IMR-90 (cell line): ENCODE measurements around the gene C10orf71. TPM values are rescaled to one million over a fixed set of nuclear protein-coding genes. Genes with fewer than 3 reads are reported as not detected.

Experiments
- ATAC-seq: fragments of 200-7000 bp; cut with Tn5 transposase; 2 replicates; pipeline ENCODE4 v1.9.1; 2020; ENCODE audit warnings: low read depth, mild to moderate bottlenecking, moderate library complexity
- BruUV-seq: library from RNA; stranded (reverse); fragments of 400-500 nt; replicated peaks from 2 replicates; lab custom pipeline; 2021; lab: Mats Ljungman, UMichigan
- CTCF ChIA-PET: fragments of 300-600 bp; formaldehyde crosslinking; extraction: SDS; loops from one replicate; lab custom pipeline; 2021; ENCODE audit warnings: antibody characterized with exemption; lab: Yijun Ruan, JAX
- POLR2A ChIA-PET: fragments of 300-600 bp; sonication (Branson Sonifier 250); formaldehyde crosslinking; loops from one replicate; lab custom pipeline; 2022; ENCODE audit warnings: antibody characterized with exemption; ENCODE audit not compliant: unreplicated experiment; lab: Charles Lee
- DNase-seq: peaks from one replicate; pipeline ENCODE4 v3.0.0; 2013
- H2AFZ ChIP-seq: replicated peaks from 2 replicates; pipeline ENCODE3; 2013; ENCODE audit warnings: low read length, mild to moderate bottlenecking; ENCODE audit not compliant: poor library complexity
- H2AK5ac ChIP-seq: 2 replicates; pipeline ENCODE4 v1.6.1; 2013; ENCODE audit warnings: low read depth, low read length, inconsistent platforms
- H2AK9ac ChIP-seq: replicated peaks from 2 replicates; pipeline ENCODE3; 2013; ENCODE audit warnings: mild to moderate bottlenecking, low read depth, low read length, moderate library complexity; ENCODE audit not compliant: poor library complexity
- H2BK120ac ChIP-seq: 2 replicates; pipeline ENCODE4 v1.6.1; 2013; ENCODE audit warnings: low read depth, low read length, inconsistent platforms
- H2BK15ac ChIP-seq: 3 replicates; pipeline ENCODE4 v1.6.1; 2013; ENCODE audit warnings: low read depth, low read length, inconsistent platforms
- H2BK20ac ChIP-seq: 2 replicates; pipeline ENCODE4 v1.6.1; 2013; ENCODE audit warnings: low read depth, mild to moderate bottlenecking, inconsistent platforms, low read length, moderate library complexity
- H2BK5ac ChIP-seq: 2 replicates; pipeline ENCODE4 v1.6.1; 2013; ENCODE audit warnings: mild to moderate bottlenecking, low read depth, low read length, inconsistent platforms; ENCODE audit not compliant: poor library complexity, severe bottlenecking
- H3K14ac ChIP-seq: replicated peaks from 2 replicates; pipeline ENCODE4 v1.6.1; 2013; ENCODE audit warnings: low read depth, low read length, inconsistent platforms
- H3K18ac ChIP-seq: 2 replicates; pipeline ENCODE4 v1.6.1; 2013; ENCODE audit warnings: low read depth, low read length, control low read depth
- H3K23ac ChIP-seq: 2 replicates; pipeline ENCODE4 v1.6.1; 2013; ENCODE audit warnings: low read depth, low read length, inconsistent platforms
- H3K27ac ChIP-seq: 2 replicates; pipeline ENCODE4 v1.5.1; 2013; ENCODE audit warnings: mild to moderate bottlenecking, control low read depth, low read length; ENCODE audit not compliant: insufficient read depth
- H3K27me3 ChIP-seq: 2 replicates; pipeline ENCODE4 v1.6.1; 2013; ENCODE audit warnings: low read length; ENCODE audit not compliant: control insufficient read depth, insufficient read depth
- H3K36me3 ChIP-seq: 2 replicates; pipeline ENCODE4 v1.6.1; 2013; ENCODE audit warnings: low read length, mixed read lengths; ENCODE audit not compliant: control insufficient read depth, insufficient read depth
- H3K4ac ChIP-seq: 2 replicates; pipeline ENCODE4 v1.6.1; 2013; ENCODE audit warnings: low read depth, low read length, inconsistent platforms
- H3K4me1 ChIP-seq: 2 replicates; pipeline ENCODE4 v1.6.1; 2013; ENCODE audit warnings: low read length, mixed read lengths; ENCODE audit not compliant: control insufficient read depth, insufficient read depth
- H3K4me2 ChIP-seq: 2 replicates; pipeline ENCODE4 v1.6.1; 2013; ENCODE audit warnings: low read depth, mild to moderate bottlenecking, control low read depth, low read length, moderate library complexity
- H3K4me3 ChIP-seq: 2 replicates; pipeline ENCODE4 v1.5.1; 2013; ENCODE audit warnings: low read depth, mild to moderate bottlenecking, control low read depth, low read length, moderate library complexity; ENCODE audit not compliant: insufficient read depth
- H3K56ac ChIP-seq: 2 replicates; pipeline ENCODE4 v1.6.1; 2013; ENCODE audit warnings: low read length, inconsistent platforms; ENCODE audit not compliant: insufficient read depth; ENCODE audit errors: extremely low read depth
- H3K79me1 ChIP-seq, 2 experiments: 2 replicates each; pipeline ENCODE4 v1.6.1; 2013; ENCODE audit warnings: low read length in 2 of 2, inconsistent platforms in 1 of 2, low read depth in 1 of 2
- H3K9ac ChIP-seq: 2 replicates; pipeline ENCODE4 v1.6.1; 2013; ENCODE audit warnings: low read depth, low read length, control low read depth
- H3K9me1 ChIP-seq: 2 replicates; pipeline ENCODE4 v1.6.1; 2013; ENCODE audit warnings: low read length, inconsistent platforms; ENCODE audit not compliant: insufficient read depth
- H3K9me3 ChIP-seq: 2 replicates; pipeline ENCODE4 v1.6.1; 2013; ENCODE audit warnings: low read length; ENCODE audit not compliant: control insufficient read depth, insufficient read depth
- H4K20me1 ChIP-seq: 2 replicates; pipeline ENCODE4 v1.6.1; 2013; ENCODE audit warnings: low read length, inconsistent platforms; ENCODE audit not compliant: insufficient read depth
- H4K5ac ChIP-seq: 2 replicates; pipeline ENCODE4 v1.6.1; 2013; ENCODE audit warnings: mild to moderate bottlenecking, low read depth, low read length, control low read depth
- H4K8ac ChIP-seq, 2 experiments: 2 replicates each; pipeline ENCODE4 v1.6.1; 2013; ENCODE audit warnings: low read depth in 2 of 2, low read length in 2 of 2, control low read depth in 1 of 2, inconsistent platforms in 1 of 2
- H4K91ac ChIP-seq: 2 replicates; pipeline ENCODE4 v1.6.1; 2013; ENCODE audit warnings: low read depth, low read length, inconsistent platforms; ENCODE audit not compliant: insufficient read depth
- CEBPB ChIP-seq: IDR thresholded peaks from 2 replicates; pipeline ENCODE4 v1.6.1; 2012; ENCODE audit warnings: low read depth, low read length, improper control_type of control experiment
- CHD1 ChIP-seq: IDR thresholded peaks from 2 replicates; pipeline ENCODE4 v1.6.1; 2012; ENCODE audit warnings: low read depth, low read length, improper control_type of control experiment
- MAFK ChIP-seq: IDR thresholded peaks from 2 replicates; pipeline ENCODE4 v1.6.1; 2012; ENCODE audit warnings: low read depth, low read length, improper control_type of control experiment
- MAZ ChIP-seq: IDR thresholded peaks from 2 replicates; pipeline ENCODE4 v1.6.1; 2012; ENCODE audit warnings: low read depth, mild to moderate bottlenecking, low read length, improper control_type of control experiment, moderate library complexity, borderline replicate concordance
- MXI1 ChIP-seq: IDR thresholded peaks from 2 replicates; pipeline ENCODE4 v1.6.1; 2012; ENCODE audit warnings: low read depth, mild to moderate bottlenecking, low read length, moderate library complexity, borderline replicate concordance
- NFE2L2 ChIP-seq: fragments of 150-350 bp; IDR thresholded peaks from 2 replicates; pipeline ENCODE4 v1.6.1; 2016; ENCODE audit warnings: low read depth, mild to moderate bottlenecking, low read length
- POLR2A ChIP-seq: IDR thresholded peaks from 2 replicates; pipeline ENCODE4 v1.6.1; 2012; ENCODE audit warnings: mild to moderate bottlenecking, low read depth, low read length
- RCOR1 ChIP-seq: IDR thresholded peaks from 2 replicates; pipeline ENCODE4 v1.6.1; 2012; ENCODE audit warnings: mild to moderate bottlenecking, low read length, improper control_type of control experiment; ENCODE audit not compliant: insufficient replicate concordance
- RFX5 ChIP-seq: IDR thresholded peaks from 2 replicates; pipeline ENCODE4 v1.8.0; 2012; ENCODE audit warnings: low read depth, mild to moderate bottlenecking, low read length, moderate library complexity
- SMC3 ChIP-seq: fragments of 150-350 bp; IDR thresholded peaks from 2 replicates; pipeline ENCODE4 v1.6.1; 2016; ENCODE audit warnings: low read depth, mild to moderate bottlenecking, antibody characterized with exemption, low read length, moderate library complexity
- WGBS, 2 experiments: methylation state at CpG; one replicate each; pipeline versions ENCODE4 v1.1.5 to v1.1.7; 2013; ENCODE audit warnings: missing lambda C conversion rate in 2 of 2; ENCODE audit not compliant: insufficient read length in 1 of 2; ENCODE audit errors: extremely low coverage in 2 of 2; 5-methylcytosine and 5-hydroxymethylcytosine counted together
- dilution Hi-C: fragments of 300-500 bp; cut with HindIII; formaldehyde crosslinking; loops from one replicate; pipeline ENCODE4 v1.14.3; 2018; ENCODE audit warnings: low sequenced_read_pairs; ENCODE audit not compliant: unreplicated experiment
- in situ Hi-C: fragments of 300-500 bp; cut with MboI; formaldehyde crosslinking; loops from 3 replicates; pipeline ENCODE4 v1.14.3; 2019; ENCODE audit warnings: low sequenced_read_pairs, inconsistent platforms, mixed read lengths
- intact Hi-C: fragments of 100-400 bp; cut with micrococcal nuclease; formaldehyde crosslinking; loops from 2 replicates; pipeline ENCODE4 v1.10.0; 2022
- polyA plus RNA-seq, 3 experiments: library from polyadenylated mRNA; depleted of rRNA; stranded (reverse); fragments of >200 nt; gene quantifications; 2 replicates each; pipeline ENCODE4 v1.2.3, GENCODE V29; 2012; ENCODE audit warnings: low replicate concordance in 1 of 3
- total RNA-seq: library from RNA; depleted of rRNA; stranded (reverse); fragments of >200 nt; gene quantifications from 2 replicates; pipeline ENCODE4 v1.2.3, GENCODE V29; 2012
- TF ChIP-seq, protein P1 (sequence below): conservative IDR thresholded peaks from 2 replicates; pipeline ENCODE4 v1.5.1; 2012; ENCODE audit warnings: mild to moderate bottlenecking, low read depth, low read length, improper control_type of control experiment
- TF ChIP-seq, protein P2 (sequence below): fragments of 150-350 bp; IDR thresholded peaks from 2 replicates; pipeline ENCODE4 v1.6.1; 2017; ENCODE audit warnings: mild to moderate bottlenecking, antibody characterized with exemption, low read length, low read depth

The C10orf71 gene
- total and polyA plus RNA-seq, 2 of the 4 experiments (the other 2 are of a cell fraction), result not detected

DNA sequence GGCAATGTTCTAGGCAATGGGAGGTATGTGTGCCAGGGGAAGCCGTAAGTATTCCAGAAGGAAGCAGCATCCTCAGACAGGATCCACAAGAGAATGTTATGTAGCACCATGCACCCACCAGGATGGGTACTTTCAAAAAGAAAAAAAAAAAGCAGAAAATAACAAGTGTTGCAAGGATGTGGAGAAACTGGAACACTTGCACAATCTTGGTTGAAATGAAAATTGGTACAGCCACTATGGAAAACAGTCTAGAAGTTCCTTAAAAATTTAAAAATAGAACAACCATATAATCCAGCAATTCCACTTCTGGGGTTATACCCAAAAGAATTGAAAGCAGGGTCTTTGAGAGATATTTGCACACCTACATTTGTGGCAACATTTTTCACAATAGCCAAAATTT is 20.2 kb downstream of the C10orf71 start:
- POLR2A ChIA-PET, result no interaction called here
- Histone ChIP-seq H2BK15ac (no peak overlapping the region), H3K36me3 (no peaks in the 10 kb centered on the region), H3K27me3 (peaks cover 7% of the 10 kb centered on the region; the same call in 1 of the 2 replicates), H3K14ac (no peak overlapping the region), H2AK5ac (no peak overlapping the region), H3K4ac (no peak overlapping the region), H3K79me1 (no peaks in the 10 kb centered on the region), H3K9ac (no peak overlapping the region), H2BK120ac (no peak overlapping the region), H4K8ac (no peak overlapping the region), H4K20me1 (no peaks in the 10 kb centered on the region), H2BK5ac (no peak overlapping the region), H3K9me1 (no peaks in the 10 kb centered on the region), H2AK9ac (no peak overlapping the region), H4K5ac (no peak overlapping the region), H3K9me3 (no peaks in the 10 kb centered on the region), H3K56ac (no peak overlapping the region), H2AFZ (no peak overlapping the region), H4K91ac (no peak overlapping the region), H2BK20ac (no peak overlapping the region), H3K4me3 (no peak overlapping the region), H3K27ac (no peak overlapping the region), H3K4me2 (no peak overlapping the region), H3K4me1 (no peaks in the 10 kb centered on the region), H3K18ac (no peak overlapping the region), H3K23ac (no peak overlapping the region)
- no peak for TF ChIP-seq CHD1
- TF ChIP-seq SMC3, result no peak
- TF ChIP-seq MAZ, result no peak
- no peak for TF ChIP-seq POLR2A
- no peak for TF ChIP-seq RFX5
- TF ChIP-seq, protein P1, sequence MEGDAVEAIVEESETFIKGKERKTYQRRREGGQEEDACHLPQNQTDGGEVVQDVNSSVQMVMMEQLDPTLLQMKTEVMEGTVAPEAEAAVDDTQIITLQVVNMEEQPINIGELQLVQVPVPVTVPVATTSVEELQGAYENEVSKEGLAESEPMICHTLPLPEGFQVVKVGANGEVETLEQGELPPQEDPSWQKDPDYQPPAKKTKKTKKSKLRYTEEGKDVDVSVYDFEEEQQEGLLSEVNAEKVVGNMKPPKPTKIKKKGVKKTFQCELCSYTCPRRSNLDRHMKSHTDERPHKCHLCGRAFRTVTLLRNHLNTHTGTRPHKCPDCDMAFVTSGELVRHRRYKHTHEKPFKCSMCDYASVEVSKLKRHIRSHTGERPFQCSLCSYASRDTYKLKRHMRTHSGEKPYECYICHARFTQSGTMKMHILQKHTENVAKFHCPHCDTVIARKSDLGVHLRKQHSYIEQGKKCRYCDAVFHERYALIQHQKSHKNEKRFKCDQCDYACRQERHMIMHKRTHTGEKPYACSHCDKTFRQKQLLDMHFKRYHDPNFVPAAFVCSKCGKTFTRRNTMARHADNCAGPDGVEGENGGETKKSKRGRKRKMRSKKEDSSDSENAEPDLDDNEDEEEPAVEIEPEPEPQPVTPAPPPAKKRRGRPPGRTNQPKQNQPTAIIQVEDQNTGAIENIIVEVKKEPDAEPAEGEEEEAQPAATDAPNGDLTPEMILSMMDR, result no peak
- TF ChIP-seq MXI1, result no peak
- no peak for TF ChIP-seq CEBPB
- TF ChIP-seq NFE2L2, result no peak
- TF ChIP-seq, protein P2, sequence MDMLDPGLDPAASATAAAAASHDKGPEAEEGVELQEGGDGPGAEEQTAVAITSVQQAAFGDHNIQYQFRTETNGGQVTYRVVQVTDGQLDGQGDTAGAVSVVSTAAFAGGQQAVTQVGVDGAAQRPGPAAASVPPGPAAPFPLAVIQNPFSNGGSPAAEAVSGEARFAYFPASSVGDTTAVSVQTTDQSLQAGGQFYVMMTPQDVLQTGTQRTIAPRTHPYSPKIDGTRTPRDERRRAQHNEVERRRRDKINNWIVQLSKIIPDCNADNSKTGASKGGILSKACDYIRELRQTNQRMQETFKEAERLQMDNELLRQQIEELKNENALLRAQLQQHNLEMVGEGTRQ, result no peak
- no peak for TF ChIP-seq MAFK
- TF ChIP-seq RCOR1, result no peak
- dilution Hi-C loops, result no loop called here
- CTCF ChIA-PET, result no interaction called here
- no TSS peak for BruUV-seq
- intact Hi-C loops, result no loop called here
- DNase-seq (no peak), ATAC-seq (no peak)
- in situ Hi-C loops, result no loop called here
- WGBS, 2 experiments, result no CpG with 5 or more reads among the region's 1 CpG
